HepG2 (cell line): Measurements from ENCODE around the gene AUNIP. TPM values are rescaled to one million over a fixed set of nuclear protein-coding genes. Genes with fewer than 3 reads are reported as not detected.

Experiments used
- GATAD2A ChIP-seq: IDR thresholded peaks from 2 replicates; pipeline ENCODE4 v1.6.1; 2016
- HMGXB3 ChIP-seq: sonication (generic); formaldehyde crosslinking; IDR thresholded peaks from 2 replicates; pipeline ENCODE4 v1.4.0; 2020; ENCODE audit warnings: missing genetic modification reagents, borderline replicate concordance
- KDM5B ChIP-seq: sonication (generic); formaldehyde crosslinking; IDR thresholded peaks from 2 replicates; pipeline ENCODE4 v1.4.0; 2020; ENCODE audit warnings: missing genetic modification reagents, mild to moderate bottlenecking, borderline replicate concordance
- NCOR1 ChIP-seq: fragments of 200-600 bp; sonication (generic); IDR thresholded peaks from 2 replicates; pipeline ENCODE4 v1.7.0; 2017; ENCODE audit warnings: antibody characterized with exemption, low read length, borderline replicate concordance
- POLR2AphosphoS2 ChIP-seq: IDR thresholded peaks from 2 replicates; pipeline ENCODE4 v1.6.1; 2011; ENCODE audit warnings: low read depth, low read length, improper control_type of control experiment
- PRPF4 ChIP-seq: fragments of 200-400 bp; formaldehyde crosslinking; IDR thresholded peaks from 2 replicates; pipeline ENCODE4 v1.6.1; 2016; ENCODE audit warnings: low read length, low read depth; ENCODE audit not compliant: poor library complexity, severe bottlenecking
- RBM39 ChIP-seq: fragments of 200-400 bp; formaldehyde crosslinking; IDR thresholded peaks from one replicate; pipeline ENCODE4 v1.6.1; 2018; ENCODE audit warnings: antibody characterized with exemption, mild to moderate bottlenecking, low read depth, low read length; ENCODE audit not compliant: poor library complexity, severe bottlenecking
- REST ChIP-seq, 2 experiments: IDR thresholded peaks; 2 replicates each; pipeline ENCODE4 v1.6.1; 2011 to 2012; ENCODE audit warnings: low read length in 2 of 2, borderline replicate concordance in 1 of 2, low read depth in 1 of 2, mild to moderate bottlenecking in 1 of 2, moderate library complexity in 1 of 2
- SAP130 ChIP-seq: IDR thresholded peaks from 2 replicates; pipeline ENCODE4 v1.6.1; 2016; ENCODE audit warnings: low read depth
- YY1 ChIP-seq: IDR thresholded peaks from 2 replicates; pipeline ENCODE4 v1.6.1; 2011; ENCODE audit warnings: low read length, low read depth, moderate library complexity, mild to moderate bottlenecking; ENCODE audit not compliant: insufficient read depth, insufficient replicate concordance
- ZBTB1 ChIP-seq: sonication (generic); formaldehyde crosslinking; IDR thresholded peaks from 2 replicates; pipeline ENCODE4 v1.4.0; 2020; ENCODE audit warnings: missing genetic modification reagents, borderline replicate concordance
- ZNF234 ChIP-seq: sonication (generic); formaldehyde crosslinking; conservative IDR thresholded peaks from 2 replicates; pipeline ENCODE4 v1.5.1; 2020; ENCODE audit warnings: mild to moderate bottlenecking, missing genetic modification reagents
- ZNF282 ChIP-seq: fragments of 450-650 bp; IDR thresholded peaks from 2 replicates; pipeline ENCODE4 v1.6.1; 2018; ENCODE audit not compliant: partially characterized antibody
- ZNF296 ChIP-seq: sonication (generic); formaldehyde crosslinking; conservative IDR thresholded peaks from 2 replicates; pipeline ENCODE4 v1.5.0; 2020; ENCODE audit warnings: mild to moderate bottlenecking, missing genetic modification reagents
- ZNF792 ChIP-seq: IDR thresholded peaks from 2 replicates; pipeline ENCODE4 v1.6.1; 2016
- polyA plus RNA-seq, 8 experiments: library from polyadenylated mRNA; depleted of rRNA in 3 of 8; stranded (reverse) in 7 of 8; unstranded in 1 of 8; fragments of >200 nt; fragmentation: Illumina TruSeq in 4 of 8; extraction: Trizol in 4 of 8; gene quantifications; 2 replicates each; pipeline versions ENCODE4 v1.2.1 to v1.2.3, GENCODE V29; 2011 to 2016; ENCODE audit warnings: low read depth in 4 of 8, missing spikeins in 1 of 8, mixed read lengths in 1 of 8; ENCODE audit not compliant: insufficient read depth in 1 of 8
- total RNA-seq, 5 experiments: library from RNA; depleted of rRNA; stranded (reverse); fragments of >200 nt; fragmentation: Illumina TruSeq; extraction: Trizol; gene quantifications; 2 replicates each; pipeline ENCODE4 v1.2.3, GENCODE V29; 2016; ENCODE audit warnings: low read depth in 1 of 5
- TF ChIP-seq, protein P1 (sequence below): IDR thresholded peaks from 2 replicates; pipeline ENCODE4 v1.6.1; 2012; ENCODE audit warnings: low read depth, low read length, improper control_type of control experiment
- TF ChIP-seq, protein P2 (sequence below): sonication (generic); formaldehyde crosslinking; IDR thresholded peaks from 2 replicates; pipeline ENCODE4 v1.4.0; 2020; ENCODE audit warnings: mild to moderate bottlenecking, missing genetic modification reagents, borderline replicate concordance

AUNIP gene
- total and polyA plus RNA-seq, 2 of the 13 experiments (the other 11 are each of a cell fraction or from before 2014, with no cell fraction given) = 3.8 to 12.3 TPM

DNA sequence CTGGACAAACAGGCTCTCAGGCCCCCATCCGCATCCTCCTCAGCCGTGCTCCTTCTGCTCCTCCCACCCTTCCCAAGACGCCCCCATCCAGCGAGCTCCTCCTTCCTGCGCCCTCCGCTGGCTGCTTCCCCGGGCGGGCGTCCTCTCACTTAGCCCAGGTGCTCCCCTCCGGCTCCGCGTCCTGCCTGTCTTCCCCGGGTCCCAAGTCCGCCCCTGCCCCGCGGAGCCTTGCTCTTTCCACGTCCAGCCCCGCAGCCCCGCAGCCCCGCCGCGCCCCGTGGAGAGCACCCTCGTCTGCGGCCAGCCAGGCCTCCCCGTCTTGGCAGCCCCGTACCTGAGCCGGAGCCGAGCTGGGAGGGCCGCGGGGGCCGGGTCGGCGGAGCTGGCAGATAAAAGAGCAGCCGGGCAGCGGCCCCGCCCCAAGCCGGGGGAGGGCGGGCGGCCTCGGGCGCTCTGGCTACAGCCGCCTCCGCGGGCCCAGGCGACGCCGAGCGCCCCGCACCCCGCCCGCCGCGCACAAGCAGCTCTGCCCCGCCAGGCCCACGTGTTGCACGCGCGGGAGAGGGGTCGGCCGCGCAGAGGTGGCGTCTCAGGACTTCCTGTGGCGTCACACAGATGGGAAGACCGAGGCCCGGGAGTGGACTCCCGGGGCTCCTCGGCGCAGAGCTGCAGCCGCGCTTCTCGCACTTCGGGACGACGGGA lies 16.0 kb upstream of the AUNIP start, which contains the start of gene PAQR7 (continued):
- TF ChIP-seq REST (IDR thresholded peaks at IDR 0.05; ENCODE audit: borderline replicate concordance in 1 of 2, low read depth in 1 of 2, low read length in 2 of 2) (no peak), YY1 (peak; percentile 19), ZNF234 (peak; percentile 89; the same call in 1 of the 2 replicates), POLR2AphosphoS2 (no peak), NCOR1 (0 out of 2 replicates have a peak, but pooled peaks have one; percentile 35), SAP130 (CRISPR knock-in tag) (peak; percentile 73), ZBTB1 (CRISPR knock-in tag) (peak; percentile 80; the same call in 1 of the 2 replicates), PRPF4 (no peak), KDM5B (peak; percentile 92), GATAD2A (CRISPR knock-in tag) (no peak), ZNF282 (no peak), ZNF792 (CRISPR knock-in tag) (peak; percentile 93), ZNF296 (CRISPR knock-in tag) (0 out of 2 replicates have a peak, but pooled peaks have one; percentile 76), RBM39 (no peak), HMGXB3 (CRISPR knock-in tag) (peak; percentile 83; the same call in 1 of the 2 replicates)
- TF ChIP-seq, protein P1, sequence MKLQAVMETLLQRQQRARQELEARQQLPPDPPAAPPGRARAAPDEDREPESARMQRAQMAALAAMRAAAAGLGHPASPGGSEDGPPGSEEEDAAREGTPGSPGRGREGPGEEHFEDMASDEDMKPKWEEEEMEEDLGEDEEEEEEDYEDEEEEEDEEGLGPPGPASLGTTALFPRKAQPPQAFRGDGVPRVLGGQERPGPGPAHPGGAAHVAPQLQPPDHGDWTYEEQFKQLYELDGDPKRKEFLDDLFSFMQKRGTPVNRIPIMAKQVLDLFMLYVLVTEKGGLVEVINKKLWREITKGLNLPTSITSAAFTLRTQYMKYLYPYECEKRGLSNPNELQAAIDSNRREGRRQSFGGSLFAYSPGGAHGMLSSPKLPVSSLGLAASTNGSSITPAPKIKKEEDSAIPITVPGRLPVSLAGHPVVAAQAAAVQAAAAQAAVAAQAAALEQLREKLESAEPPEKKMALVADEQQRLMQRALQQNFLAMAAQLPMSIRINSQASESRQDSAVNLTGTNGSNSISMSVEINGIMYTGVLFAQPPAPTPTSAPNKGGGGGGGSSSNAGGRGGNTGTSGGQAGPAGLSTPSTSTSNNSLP = no peak
- TF ChIP-seq, protein P2, sequence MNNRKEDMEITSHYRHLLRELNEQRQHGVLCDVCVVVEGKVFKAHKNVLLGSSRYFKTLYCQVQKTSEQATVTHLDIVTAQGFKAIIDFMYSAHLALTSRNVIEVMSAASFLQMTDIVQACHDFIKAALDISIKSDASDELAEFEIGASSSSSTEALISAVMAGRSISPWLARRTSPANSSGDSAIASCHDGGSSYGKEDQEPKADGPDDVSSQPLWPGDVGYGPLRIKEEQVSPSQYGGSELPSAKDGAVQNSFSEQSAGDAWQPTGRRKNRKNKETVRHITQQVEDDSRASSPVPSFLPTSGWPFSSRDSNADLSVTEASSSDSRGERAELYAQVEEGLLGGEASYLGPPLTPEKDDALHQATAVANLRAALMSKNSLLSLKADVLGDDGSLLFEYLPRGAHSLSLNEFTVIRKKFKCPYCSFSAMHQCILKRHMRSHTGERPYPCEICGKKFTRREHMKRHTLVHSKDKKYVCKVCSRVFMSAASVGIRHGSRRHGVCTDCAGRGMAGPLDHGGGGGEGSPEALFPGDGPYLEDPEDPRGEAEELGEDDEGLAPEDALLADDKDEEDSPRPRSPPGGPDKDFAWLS (CRISPR knock-in tag) = no peak
